GM12878 (cell line): ENCODE data around the gene CYP26A1. TPM values are rescaled to one million over a fixed set of nuclear protein-coding genes. Genes with fewer than 3 reads are reported as not detected.

Experiments used
- ATAC-seq: fragments of 200-7000 bp; cut with Tn5 transposase; 3 replicates; pipeline ENCODE4 v1.9.1; 2020; ENCODE audit warnings: mild to moderate bottlenecking, moderate library complexity
- BruUV-seq: library from RNA; stranded (reverse); fragments of 400-500 nt; replicated peaks from 2 replicates; lab custom pipeline; 2021; lab: Mats Ljungman, UMichigan
- CTCF ChIA-PET: fragments of 300-600 bp; sonication (Branson Sonifier 250); formaldehyde crosslinking; extraction: SDS; loops from one replicate; lab custom pipeline; 2021; ENCODE audit warnings: inconsistent platforms; lab: Yijun Ruan, JAX
- POLR2A ChIA-PET: fragments of 350-600 bp; formaldehyde crosslinking; extraction: SDS; loops from one replicate; lab custom pipeline; 2021; ENCODE audit warnings: inconsistent platforms; lab: Charles Lee
- RAD21 ChIA-PET: fragments of 300-600 bp; sonication (Branson Sonifier 250); formaldehyde crosslinking; loops from one replicate; lab custom pipeline; 2023; ENCODE audit warnings: antibody characterized with exemption; ENCODE audit not compliant: unreplicated experiment; lab: Charles Lee
- SMC1A ChIA-PET: fragments of 300-600 bp; sonication (Branson Sonifier 250); formaldehyde crosslinking; loops from one replicate; lab custom pipeline; 2023; ENCODE audit not compliant: unreplicated experiment, uncharacterized antibody; lab: Charles Lee
- DNase-seq: peaks from one replicate; pipeline ENCODE4 v3.0.0-alpha.2; 2011; ENCODE audit warnings: low read depth, low spot score
- FAIRE-seq: peaks from 3 replicates; lab custom pipeline; 2011; peaks lifted over from hg19 to GRCh38; lab: Jason Lieb, UNC
- H2AFZ ChIP-seq: 2 replicates; pipeline ENCODE4 v1.6.0; 2011; ENCODE audit warnings: low read depth, low read length, control low read depth; ENCODE audit not compliant: control insufficient read depth
- H3K27ac ChIP-seq: 2 replicates; pipeline ENCODE4 v1.5.1; 2011; ENCODE audit warnings: control low read depth; ENCODE audit not compliant: control insufficient read depth, insufficient read depth
- H3K27me3 ChIP-seq, 2 experiments: replicated peaks in 1 of 2; 2 replicates each; pipeline versions ENCODE4 v1.6.0 to v1.6.1; 2011; ENCODE audit warnings: low read length in 1 of 2; ENCODE audit not compliant: control insufficient read depth in 2 of 2, insufficient read depth in 2 of 2
- H3K36me3 ChIP-seq, 2 experiments: 2 replicates each; pipeline ENCODE4 v1.5.1; 2011; ENCODE audit warnings: low read length in 1 of 2; ENCODE audit not compliant: control insufficient read depth in 2 of 2, insufficient read depth in 2 of 2
- H3K4me1 ChIP-seq: 2 replicates; pipeline ENCODE4 v1.6.1; 2011; ENCODE audit warnings: mild to moderate bottlenecking, low read length, moderate library complexity, mixed read lengths; ENCODE audit not compliant: control insufficient read depth, insufficient read depth
- H3K4me2 ChIP-seq: 2 replicates; pipeline ENCODE4 v1.6.0; 2011; ENCODE audit warnings: control low read depth; ENCODE audit not compliant: control insufficient read depth, insufficient read depth
- H3K4me3 ChIP-seq: fragments of 200-600 bp; sonication (generic); 2 replicates; pipeline ENCODE4 v1.5.1; 2016
- H3K79me2 ChIP-seq: 2 replicates; pipeline ENCODE4 v1.6.0; 2011; ENCODE audit warnings: low read length; ENCODE audit not compliant: control insufficient read depth, insufficient read depth
- H3K9ac ChIP-seq: 2 replicates; pipeline ENCODE4 v1.8.0; 2011; ENCODE audit warnings: low read length, control low read depth, mixed read lengths; ENCODE audit not compliant: control insufficient read depth, insufficient read depth
- H3K9me3 ChIP-seq: replicated peaks from 3 replicates; pipeline ENCODE4 v1.5.1; 2011; ENCODE audit warnings: mild to moderate bottlenecking, low read length; ENCODE audit not compliant: control insufficient read depth, insufficient read depth
- H4K20me1 ChIP-seq: 2 replicates; pipeline ENCODE4 v1.6.0; 2011; ENCODE audit not compliant: control insufficient read depth, insufficient read depth
- ATF2 ChIP-seq: IDR thresholded peaks from 2 replicates; pipeline ENCODE4 v1.6.1; 2012; ENCODE audit warnings: low read length, inconsistent platforms
- CREM ChIP-seq: IDR thresholded peaks from 2 replicates; pipeline ENCODE4 v1.6.1; 2014; ENCODE audit warnings: antibody characterized with exemption, low read depth
- IKZF2 ChIP-seq, 2 experiments: fragments of 450-650 bp; IDR thresholded peaks; 2 replicates each; pipeline ENCODE4 v1.6.1; 2017; ENCODE audit warnings: mild to moderate bottlenecking in 2 of 2, moderate library complexity in 2 of 2
- IRF4 ChIP-seq: IDR thresholded peaks from 2 replicates; pipeline ENCODE4 v1.6.1; 2011; ENCODE audit warnings: low read depth, low read length
- JUNB ChIP-seq: IDR thresholded peaks from 2 replicates; pipeline ENCODE4 v1.6.1; 2016; ENCODE audit warnings: antibody characterized with exemption, mild to moderate bottlenecking
- MEF2A ChIP-seq: IDR thresholded peaks from 2 replicates; pipeline ENCODE4 v1.6.1; 2011; ENCODE audit warnings: low read depth, mild to moderate bottlenecking, low read length, moderate library complexity; ENCODE audit not compliant: insufficient read depth
- MEF2B ChIP-seq: fragments of 450-650 bp; IDR thresholded peaks from 2 replicates; pipeline ENCODE4 v1.6.1; 2018; ENCODE audit warnings: mild to moderate bottlenecking, moderate library complexity; ENCODE audit not compliant: partially characterized antibody, poor library complexity, severe bottlenecking
- MTA3 ChIP-seq: IDR thresholded peaks from 2 replicates; pipeline ENCODE4 v1.6.1; 2012; ENCODE audit warnings: low read length, inconsistent platforms, borderline replicate concordance
- NBN ChIP-seq: fragments of 450-650 bp; IDR thresholded peaks from 2 replicates; pipeline ENCODE4 v1.6.1; 2016
- NR2C1 ChIP-seq: fragments of 450-650 bp; IDR thresholded peaks from 2 replicates; pipeline ENCODE4 v1.6.1; 2017; ENCODE audit warnings: antibody characterized with exemption, mild to moderate bottlenecking, moderate library complexity
- NR2F1 ChIP-seq: fragments of 450-650 bp; conservative IDR thresholded peaks from 2 replicates; pipeline ENCODE4 v1.6.1; 2017; ENCODE audit warnings: mild to moderate bottlenecking
- PAX5 ChIP-seq: IDR thresholded peaks from 2 replicates; pipeline ENCODE4 v1.6.1; 2011; ENCODE audit warnings: low read depth, low read length, borderline replicate concordance
- POLR2A ChIP-seq: IDR thresholded peaks from 2 replicates; pipeline ENCODE4 v1.6.1; 2011; ENCODE audit warnings: low read depth, mild to moderate bottlenecking, low read length
- POLR2AphosphoS2 ChIP-seq: IDR thresholded peaks from 2 replicates; pipeline ENCODE4 v1.6.1; 2011; ENCODE audit warnings: low read depth, mild to moderate bottlenecking, low read length, improper control_type of control experiment, moderate library complexity
- POU2F2 ChIP-seq: IDR thresholded peaks from 3 replicates; pipeline ENCODE4 v1.6.1; 2011; ENCODE audit warnings: low read depth, mild to moderate bottlenecking, low read length, borderline replicate concordance
- RCOR1 ChIP-seq: conservative IDR thresholded peaks from 2 replicates; pipeline ENCODE4 v1.6.1; 2012; ENCODE audit warnings: low read depth, low read length, improper control_type of control experiment
- RELB ChIP-seq: fragments of 450-650 bp; IDR thresholded peaks from 2 replicates; pipeline ENCODE4 v1.6.1; 2017; ENCODE audit warnings: low read depth, mild to moderate bottlenecking, moderate library complexity
- RUNX3 ChIP-seq: IDR thresholded peaks from 2 replicates; pipeline ENCODE4 v1.6.1; 2012; ENCODE audit warnings: low read length, inconsistent platforms
- SP1 ChIP-seq: IDR thresholded peaks from one replicate; pipeline ENCODE4 v1.6.1; 2011; ENCODE audit warnings: low read depth, low read length
- WGBS: methylation state at CpG from one replicate; pipeline ENCODE4 v1.1.6; 2016; ENCODE audit warnings: low lambda C conversion rate; ENCODE audit not compliant: insufficient replicate concordance, insufficient coverage; ENCODE audit errors: missing lambda C conversion rate; 5-methylcytosine and 5-hydroxymethylcytosine counted together
- in situ Hi-C: fragments of 300-500 bp; cut with MboI; formaldehyde crosslinking; loops from 9 replicates; pipeline ENCODE4 v1.14.3; 2018; ENCODE audit warnings: mixed read lengths
- intact Hi-C: fragments of 100-400 bp; cut with micrococcal nuclease; formaldehyde crosslinking; loops from one replicate; pipeline ENCODE4 v1.14.2; 2022; ENCODE audit not compliant: unreplicated experiment
- polyA plus RNA-seq, 11 experiments: library from polyadenylated mRNA; depleted of rRNA in 4 of 11; unstranded in 6 of 11; stranded (reverse) in 5 of 11; fragments of >200 nt; fragmentation: Nextera tagmentation in 4 of 11; fragmentation: Illumina TruSeq in 1 of 11; extraction: Ambion mirVana in 4 of 11; extraction: Trizol in 1 of 11; gene quantifications; 1 replicate in 1 of 11; 2 replicates in 10 of 11; pipeline versions ENCODE4 v1.2.1 to v1.2.3, GENCODE V29; 2011 to 2016; ENCODE audit warnings: inconsistent platforms in 2 of 11, missing spikeins in 2 of 11, low read depth in 1 of 11
- total RNA-seq, 4 experiments: library from RNA; depleted of rRNA in 3 of 4; stranded (reverse); fragments of >200 nt in 3 of 4; fragmentation: Illumina TruSeq in 1 of 4; extraction: Trizol in 1 of 4; gene quantifications; 2 replicates each; pipeline versions ENCODE4 v1.2.1 to v1.2.3, GENCODE V29; 2013 to 2021
- TF ChIP-seq, protein P1 (sequence below): fragments of 450-650 bp; formaldehyde crosslinking; IDR thresholded peaks from 2 replicates; pipeline ENCODE4 v1.4.0; 2022; ENCODE audit warnings: mild to moderate bottlenecking, moderate library complexity

Gene CYP26A1
- total and polyA plus RNA-seq, 10 of the 15 experiments (the other 5 are each of a cell fraction or from before 2014, with no cell fraction given): not detected

- DNase-seq (peak; percentile 55), ATAC-seq (peak; percentile 81), FAIRE-seq (peak; percentile 57)
- POLR2A ChIA-PET: no interaction called here
- no peaks in the 10 kb centered on the region for H3K36me3 ChIP-seq
- SMC1A ChIA-PET: interaction anchor here (0.6 to 1.8 kb wide), 5 partner anchors 16 to 1147 kb away, joined by 3 to 4 read pairs (median 3); no protein-coding TSS in a partner anchor
- RAD21 ChIA-PET: interaction anchor here (0.6 to 1.5 kb wide), 3 partner anchors 158 to 560 kb away, joined by 3 to 4 read pairs (median 4); no protein-coding TSS in a partner anchor
- H3K9me3 ChIP-seq: no peaks in the 10 kb centered on the region
- no peaks in the 10 kb centered on the region for H4K20me1 ChIP-seq
- WGBS: 21% methylated on average over 3 of the region's 3 CpGs
- in situ Hi-C loops (no loop called here), intact Hi-C loops (no loop called here)
- H3K9ac ChIP-seq: no peak overlapping the region
- H3K79me2 ChIP-seq: no peaks in the 10 kb centered on the region
- H3K4me1 ChIP-seq: peaks cover 22% of the 10 kb centered on the region
- no TSS peak for BruUV-seq
- H3K27me3 ChIP-seq: no peaks in the 10 kb centered on the region
- CTCF ChIA-PET: interaction anchor here (1.0 to 1.5 kb wide), 2 partner anchors 224 to 242 kb away, joined by 3 to 4 read pairs; no protein-coding TSS in a partner anchor
- H3K4me3 ChIP-seq: peak overlapping the region; percentile 16; the same call in 1 of the 2 replicates
- peak overlapping the region; percentile 56 for H3K4me2 ChIP-seq
- no peak overlapping the region for H2AFZ ChIP-seq
- H3K27ac ChIP-seq: peak overlapping the region; percentile 69
- TF ChIP-seq MEF2A: peak; percentile 90
- TF ChIP-seq RELB: peak; percentile 80
- TF ChIP-seq POU2F2: peak; percentile 66; the same call in 2 of the 3 replicates
- TF ChIP-seq PAX5: peak; percentile 83
- no peak for TF ChIP-seq NR2C1
- TF ChIP-seq, protein P1, sequence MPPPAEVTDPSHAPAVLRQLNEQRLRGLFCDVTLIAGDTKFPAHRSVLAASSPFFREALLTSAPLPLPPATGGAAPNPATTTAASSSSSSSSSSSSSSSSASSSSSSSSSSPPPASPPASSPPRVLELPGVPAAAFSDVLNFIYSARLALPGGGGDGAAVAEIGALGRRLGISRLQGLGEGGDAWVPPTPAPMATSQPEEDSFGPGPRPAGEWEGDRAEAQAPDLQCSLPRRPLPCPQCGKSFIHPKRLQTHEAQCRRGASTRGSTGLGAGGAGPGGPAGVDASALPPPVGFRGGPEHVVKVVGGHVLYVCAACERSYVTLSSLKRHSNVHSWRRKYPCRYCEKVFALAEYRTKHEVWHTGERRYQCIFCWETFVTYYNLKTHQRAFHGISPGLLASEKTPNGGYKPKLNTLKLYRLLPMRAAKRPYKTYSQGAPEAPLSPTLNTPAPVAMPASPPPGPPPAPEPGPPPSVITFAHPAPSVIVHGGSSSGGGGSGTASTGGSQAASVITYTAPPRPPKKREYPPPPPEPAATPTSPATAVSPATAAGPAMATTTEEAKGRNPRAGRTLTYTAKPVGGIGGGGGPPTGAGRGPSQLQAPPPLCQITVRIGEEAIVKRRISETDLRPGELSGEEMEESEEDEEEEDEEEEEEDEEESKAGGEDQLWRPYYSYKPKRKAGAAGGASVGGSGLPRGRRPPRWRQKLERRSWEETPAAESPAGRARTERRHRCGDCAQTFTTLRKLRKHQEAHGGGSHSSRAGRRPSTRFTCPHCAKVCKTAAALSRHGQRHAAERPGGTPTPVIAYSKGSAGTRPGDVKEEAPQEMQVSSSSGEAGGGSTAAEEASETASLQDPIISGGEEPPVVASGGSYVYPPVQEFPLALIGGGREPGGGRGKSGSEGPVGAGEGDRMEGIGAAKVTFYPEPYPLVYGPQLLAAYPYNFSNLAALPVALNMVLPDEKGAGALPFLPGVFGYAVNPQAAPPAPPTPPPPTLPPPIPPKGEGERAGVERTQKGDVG: no peak
- TF ChIP-seq IRF4: peak; percentile 86
- peak; percentile 38; the same call in 1 of the 2 replicates for TF ChIP-seq CREM
- peak; percentile 81 for TF ChIP-seq ATF2
- TF ChIP-seq SP1: no peak
- TF ChIP-seq IKZF2 (IDR thresholded peaks at IDR 0.05): peak; percentile 83 to 87
- peak; percentile 69 for TF ChIP-seq JUNB
- no peak for TF ChIP-seq NR2F1
- no peak for TF ChIP-seq POLR2AphosphoS2
- peak; percentile 25; the same call in 1 of the 2 replicates for TF ChIP-seq MTA3
- TF ChIP-seq RUNX3: peak; percentile 79
- peak; percentile 86 for TF ChIP-seq MEF2B
- TF ChIP-seq NBN: 0 out of 2 replicates have a peak, but pooled peaks have one; percentile 36
- TF ChIP-seq POLR2A: no peak
- TF ChIP-seq RCOR1: no peak
Observed at GRCh38 chr10:93110472-93111146, 36.9 kb downstream of the CYP26A1 start.
